D721Med (cell line): ENCODE measurements around the gene CHST8.

ENCODE experiments used
- DNase-seq: peaks from one replicate; pipeline ENCODE4 v3.0.0; 2011; ENCODE audit warnings: low spot score; ENCODE audit not compliant: insufficient read length
- FAIRE-seq: peaks from 2 replicates; lab custom pipeline; 2011; peaks lifted over from hg19 to GRCh38; lab: Jason Lieb, UNC
- TF ChIP-seq, protein P1 (sequence below): IDR thresholded peaks from 2 replicates; pipeline ENCODE4 v1.5.1; 2012; ENCODE audit warnings: mild to moderate bottlenecking, control low read depth; ENCODE audit not compliant: insufficient read depth; ENCODE audit errors: missing control alignments

The CHST8 gene

DNA sequence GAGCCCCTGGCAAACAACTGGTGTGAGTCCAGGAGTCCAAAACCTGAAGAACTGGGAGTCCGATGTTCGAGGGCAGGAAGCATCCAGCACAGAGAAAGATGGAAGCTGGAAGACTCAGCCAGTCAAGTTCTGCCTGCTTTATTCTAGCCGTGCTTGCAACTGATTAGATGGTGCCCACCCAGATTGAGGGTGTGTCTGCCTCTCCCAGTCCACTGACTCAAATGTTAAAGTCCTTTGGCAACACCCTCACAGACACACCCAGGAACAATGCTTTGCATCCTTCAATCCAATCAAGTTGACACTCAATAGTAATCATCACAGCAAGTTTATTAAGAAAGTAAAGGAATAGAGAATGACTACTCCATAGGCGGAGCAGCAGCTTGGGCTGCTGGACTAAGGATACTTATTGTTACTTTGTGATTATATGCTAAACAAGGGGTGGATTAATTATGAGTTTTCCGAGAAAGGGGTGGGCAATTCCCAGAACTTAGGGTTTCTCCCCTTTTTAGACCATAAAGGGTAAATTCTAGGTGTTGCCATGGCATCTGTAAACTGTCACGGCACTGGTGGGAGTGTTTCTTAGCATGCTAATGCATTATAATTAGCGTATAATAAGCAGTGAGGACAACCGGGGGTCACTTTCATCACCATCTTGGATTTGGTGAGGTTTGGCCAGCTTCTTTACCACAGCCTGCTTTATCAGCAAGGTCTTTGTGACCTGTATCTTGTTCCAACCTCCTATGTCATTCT, 109.3 kb downstream of the CHST8 start:
- DNase-seq (no peak), FAIRE-seq (no peak)
- TF ChIP-seq, protein P1, sequence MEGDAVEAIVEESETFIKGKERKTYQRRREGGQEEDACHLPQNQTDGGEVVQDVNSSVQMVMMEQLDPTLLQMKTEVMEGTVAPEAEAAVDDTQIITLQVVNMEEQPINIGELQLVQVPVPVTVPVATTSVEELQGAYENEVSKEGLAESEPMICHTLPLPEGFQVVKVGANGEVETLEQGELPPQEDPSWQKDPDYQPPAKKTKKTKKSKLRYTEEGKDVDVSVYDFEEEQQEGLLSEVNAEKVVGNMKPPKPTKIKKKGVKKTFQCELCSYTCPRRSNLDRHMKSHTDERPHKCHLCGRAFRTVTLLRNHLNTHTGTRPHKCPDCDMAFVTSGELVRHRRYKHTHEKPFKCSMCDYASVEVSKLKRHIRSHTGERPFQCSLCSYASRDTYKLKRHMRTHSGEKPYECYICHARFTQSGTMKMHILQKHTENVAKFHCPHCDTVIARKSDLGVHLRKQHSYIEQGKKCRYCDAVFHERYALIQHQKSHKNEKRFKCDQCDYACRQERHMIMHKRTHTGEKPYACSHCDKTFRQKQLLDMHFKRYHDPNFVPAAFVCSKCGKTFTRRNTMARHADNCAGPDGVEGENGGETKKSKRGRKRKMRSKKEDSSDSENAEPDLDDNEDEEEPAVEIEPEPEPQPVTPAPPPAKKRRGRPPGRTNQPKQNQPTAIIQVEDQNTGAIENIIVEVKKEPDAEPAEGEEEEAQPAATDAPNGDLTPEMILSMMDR: no peak

DNA sequence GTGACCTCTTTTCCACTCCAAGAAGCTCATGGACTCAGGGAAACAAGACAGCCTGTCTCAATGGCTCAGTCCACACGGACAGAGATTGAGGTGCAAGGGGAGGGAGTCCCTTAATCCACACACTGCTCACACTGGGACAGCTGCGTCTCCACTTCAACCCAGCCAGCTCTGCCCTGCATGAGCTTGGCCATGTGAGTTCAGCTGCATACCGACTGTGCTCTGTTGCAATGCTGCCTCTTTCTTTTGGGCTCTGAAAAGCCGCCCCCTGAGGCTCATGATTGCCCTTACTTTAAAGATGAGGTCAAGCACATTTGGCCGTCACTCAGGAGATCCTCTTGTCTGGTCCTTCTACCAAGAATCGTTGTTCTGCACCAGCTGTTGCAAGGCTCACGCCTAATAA, 110.1 kb downstream of the CHST8 start:
- TF ChIP-seq, protein P1: no peak
- DNase-seq (no peak), FAIRE-seq (no peak)

DNA sequence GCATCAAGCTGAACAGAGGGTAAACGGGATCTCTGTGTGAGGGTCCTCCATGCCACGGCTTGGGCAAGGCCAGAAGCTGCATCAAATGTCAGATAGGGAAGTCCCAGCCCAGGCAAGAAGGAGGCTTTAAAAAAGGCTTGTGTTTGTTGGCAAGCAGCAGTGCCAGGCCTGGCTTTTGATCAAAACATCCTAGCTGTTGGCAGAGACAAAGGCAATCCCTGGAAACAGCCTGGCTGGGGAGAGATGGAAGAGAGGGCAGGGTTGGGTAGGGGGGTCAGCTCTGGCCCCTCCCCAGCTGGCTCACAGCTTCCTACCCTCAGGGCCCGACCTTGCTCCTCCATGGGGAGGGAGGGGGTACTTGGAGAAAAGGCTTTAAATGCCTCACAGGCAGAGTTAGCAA, 113.2 kb downstream of the CHST8 start:
- DNase-seq (no peak), FAIRE-seq (no peak)
- TF ChIP-seq, protein P1: no peak

DNA sequence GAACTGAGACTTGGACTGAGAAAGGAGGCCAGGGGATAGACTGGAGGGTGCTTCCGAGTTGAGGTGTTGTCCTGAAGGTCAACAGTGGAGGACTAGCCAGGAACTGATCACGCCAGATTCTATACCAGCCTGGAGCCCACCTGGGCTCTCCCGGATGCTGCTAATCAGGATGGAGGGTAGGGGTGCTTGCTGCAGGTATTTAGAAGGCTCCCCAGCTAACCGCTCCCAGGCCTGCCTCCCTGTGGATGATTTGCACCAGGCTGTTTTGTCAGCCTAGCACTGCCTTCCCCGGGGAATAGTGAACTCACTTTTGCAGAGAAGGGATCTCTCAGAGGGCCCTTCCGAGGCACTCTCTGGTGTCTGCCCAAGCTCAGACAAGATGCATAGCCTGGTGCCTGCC, 114.4 kb downstream of the CHST8 start:
- TF ChIP-seq, protein P1: no peak
- DNase-seq: no peak
- FAIRE-seq: no peak

DNA sequence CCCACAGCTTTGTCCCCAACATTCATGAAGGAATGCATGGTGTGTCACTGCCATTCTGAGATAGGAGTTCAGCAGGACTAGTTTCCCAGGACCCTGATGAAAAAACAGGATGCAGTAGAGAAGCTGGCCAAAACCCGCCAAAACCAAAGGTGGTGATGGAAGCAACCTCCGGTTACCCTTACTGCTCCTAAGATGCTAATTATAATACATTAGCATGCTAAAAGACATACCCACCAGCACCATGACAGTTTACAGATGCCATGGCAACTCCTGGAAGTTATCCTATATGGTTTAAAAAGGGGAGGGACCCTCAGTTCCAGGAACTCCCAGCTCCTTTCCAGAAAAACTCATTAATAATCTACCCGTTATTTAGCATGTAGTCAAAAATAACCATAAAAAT, 115.0 kb downstream of the CHST8 start:
- no peak for DNase-seq
- TF ChIP-seq, protein P1: no peak
- FAIRE-seq: no peak

DNA sequence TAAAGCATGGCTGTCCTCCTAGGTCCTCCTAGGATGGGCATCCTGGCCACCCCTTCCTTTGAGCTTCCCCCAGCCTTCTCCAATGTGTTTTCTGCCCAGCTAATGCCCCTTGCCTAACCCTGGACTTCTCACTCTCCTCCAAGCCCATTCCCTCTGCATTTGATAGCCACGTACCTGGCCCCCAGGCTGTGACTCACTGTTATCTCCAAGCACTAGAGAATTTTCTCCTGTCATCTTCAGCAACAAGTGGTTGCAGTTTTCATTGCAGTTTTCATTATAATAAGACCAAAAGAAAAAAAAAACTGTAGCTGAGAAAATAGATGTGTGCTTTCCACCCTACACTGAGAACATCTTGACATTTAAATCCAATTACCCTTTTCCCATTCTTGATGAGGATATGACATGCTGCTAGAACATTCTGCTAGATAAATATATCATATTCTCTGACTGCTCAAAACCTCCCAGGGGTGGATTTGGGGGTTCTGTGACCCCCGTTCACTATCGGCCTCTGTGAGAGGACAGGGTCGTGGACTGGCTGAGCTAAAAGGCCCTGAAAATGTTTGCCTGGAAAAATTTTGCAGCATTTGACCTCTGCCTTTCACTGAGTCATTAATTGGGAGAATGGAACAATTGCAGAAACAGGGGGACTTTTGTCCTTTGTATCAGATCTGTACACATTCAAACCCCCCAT, 116.1 kb downstream of the CHST8 start:
- no peak for FAIRE-seq
- TF ChIP-seq, protein P1: no peak
- no peak for DNase-seq
